ENCODE results near the gene RDH5.

RDH5 gene

DNA sequence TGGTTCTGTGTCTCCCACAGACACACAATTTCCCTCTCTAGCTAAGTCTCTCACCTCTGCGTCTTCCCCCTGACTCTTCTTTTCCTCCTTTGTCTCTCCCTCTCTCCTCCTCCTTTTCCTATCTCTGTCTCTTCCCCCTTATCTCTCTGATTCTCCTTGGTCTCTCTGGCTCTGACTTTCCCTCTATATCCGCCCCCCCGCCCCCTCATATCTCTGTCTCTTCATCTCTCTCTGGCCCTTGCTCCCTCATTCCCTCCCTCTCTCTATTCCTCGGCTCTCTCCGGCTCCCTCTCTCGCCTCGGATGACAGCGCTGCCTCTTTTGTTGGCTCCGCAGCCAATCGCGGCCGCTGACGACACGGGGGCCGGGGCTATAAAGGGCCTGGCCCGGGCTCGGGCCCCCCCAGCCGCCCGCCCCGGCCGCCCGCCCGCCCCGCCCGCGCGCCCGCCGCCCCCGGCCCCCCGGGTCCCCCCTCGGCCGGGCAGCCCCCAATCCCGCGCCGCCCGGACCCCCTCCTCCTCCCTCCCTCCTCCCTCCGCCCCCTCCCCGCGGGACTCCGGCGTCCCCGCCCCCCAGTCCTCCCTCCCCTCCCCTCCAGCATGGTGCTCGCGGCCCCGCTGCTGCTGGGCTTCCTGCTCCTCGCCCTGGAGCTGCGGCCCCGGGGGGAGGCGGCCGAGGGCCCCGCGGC lies 22.7 kb downstream of the RDH5 start, which contains the start of gene GDF11:
GDF11 (plus strand) TSS at position 404 of the 687 bp plus-strand sequence; CDS start at position 599, 195 bp downstream.
- peak within 1 kb of the TSS; percentile 58 for H3K4me3 ChIP-seq (ENCODE audit: low read depth, low read length)
- TF ChIP-seq, protein P1, sequence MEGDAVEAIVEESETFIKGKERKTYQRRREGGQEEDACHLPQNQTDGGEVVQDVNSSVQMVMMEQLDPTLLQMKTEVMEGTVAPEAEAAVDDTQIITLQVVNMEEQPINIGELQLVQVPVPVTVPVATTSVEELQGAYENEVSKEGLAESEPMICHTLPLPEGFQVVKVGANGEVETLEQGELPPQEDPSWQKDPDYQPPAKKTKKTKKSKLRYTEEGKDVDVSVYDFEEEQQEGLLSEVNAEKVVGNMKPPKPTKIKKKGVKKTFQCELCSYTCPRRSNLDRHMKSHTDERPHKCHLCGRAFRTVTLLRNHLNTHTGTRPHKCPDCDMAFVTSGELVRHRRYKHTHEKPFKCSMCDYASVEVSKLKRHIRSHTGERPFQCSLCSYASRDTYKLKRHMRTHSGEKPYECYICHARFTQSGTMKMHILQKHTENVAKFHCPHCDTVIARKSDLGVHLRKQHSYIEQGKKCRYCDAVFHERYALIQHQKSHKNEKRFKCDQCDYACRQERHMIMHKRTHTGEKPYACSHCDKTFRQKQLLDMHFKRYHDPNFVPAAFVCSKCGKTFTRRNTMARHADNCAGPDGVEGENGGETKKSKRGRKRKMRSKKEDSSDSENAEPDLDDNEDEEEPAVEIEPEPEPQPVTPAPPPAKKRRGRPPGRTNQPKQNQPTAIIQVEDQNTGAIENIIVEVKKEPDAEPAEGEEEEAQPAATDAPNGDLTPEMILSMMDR (IDR thresholded peaks at IDR 0.05; ENCODE audit: low read depth, low read length) = no peak

DNA sequence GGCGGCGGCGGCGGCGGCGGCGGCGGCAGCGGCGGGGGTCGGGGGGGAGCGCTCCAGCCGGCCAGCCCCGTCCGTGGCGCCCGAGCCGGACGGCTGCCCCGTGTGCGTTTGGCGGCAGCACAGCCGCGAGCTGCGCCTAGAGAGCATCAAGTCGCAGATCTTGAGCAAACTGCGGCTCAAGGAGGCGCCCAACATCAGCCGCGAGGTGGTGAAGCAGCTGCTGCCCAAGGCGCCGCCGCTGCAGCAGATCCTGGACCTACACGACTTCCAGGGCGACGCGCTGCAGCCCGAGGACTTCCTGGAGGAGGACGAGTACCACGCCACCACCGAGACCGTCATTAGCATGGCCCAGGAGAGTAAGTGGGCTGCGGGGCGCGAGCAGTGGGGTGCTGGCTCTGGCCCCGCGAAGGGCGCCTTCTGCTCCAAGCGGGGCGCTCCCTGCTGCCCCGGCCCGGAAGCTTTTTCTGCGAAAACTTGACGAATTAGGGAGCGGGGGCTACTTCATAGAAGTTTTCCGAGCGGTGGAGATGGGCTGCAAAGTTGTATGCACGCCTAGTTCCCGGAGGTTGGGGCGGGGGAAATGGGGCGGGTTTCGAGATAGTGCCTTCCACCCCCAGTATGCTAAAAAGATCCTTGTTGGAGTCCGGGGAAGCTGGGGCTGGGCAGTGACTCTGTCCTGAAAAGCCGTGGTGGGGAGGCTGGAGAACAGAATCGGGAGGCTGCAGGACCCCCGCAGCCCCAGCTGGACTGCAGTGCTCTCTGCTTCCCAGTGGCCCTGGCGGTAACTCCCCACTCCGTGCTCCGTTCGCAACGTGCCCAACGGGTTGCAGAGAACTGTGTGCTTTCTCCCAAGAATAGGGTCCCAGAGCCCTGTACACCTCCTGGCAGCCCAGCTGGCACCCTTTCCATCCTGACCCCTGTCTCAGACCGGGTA lies 23.5 kb downstream of the RDH5 start:
- H3K4me3 ChIP-seq (ENCODE audit: low read depth, low read length) = peak overlapping the region; percentile 58
- TF ChIP-seq, protein P1 (IDR thresholded peaks at IDR 0.05; ENCODE audit: low read depth, low read length) = no peak

DNA sequence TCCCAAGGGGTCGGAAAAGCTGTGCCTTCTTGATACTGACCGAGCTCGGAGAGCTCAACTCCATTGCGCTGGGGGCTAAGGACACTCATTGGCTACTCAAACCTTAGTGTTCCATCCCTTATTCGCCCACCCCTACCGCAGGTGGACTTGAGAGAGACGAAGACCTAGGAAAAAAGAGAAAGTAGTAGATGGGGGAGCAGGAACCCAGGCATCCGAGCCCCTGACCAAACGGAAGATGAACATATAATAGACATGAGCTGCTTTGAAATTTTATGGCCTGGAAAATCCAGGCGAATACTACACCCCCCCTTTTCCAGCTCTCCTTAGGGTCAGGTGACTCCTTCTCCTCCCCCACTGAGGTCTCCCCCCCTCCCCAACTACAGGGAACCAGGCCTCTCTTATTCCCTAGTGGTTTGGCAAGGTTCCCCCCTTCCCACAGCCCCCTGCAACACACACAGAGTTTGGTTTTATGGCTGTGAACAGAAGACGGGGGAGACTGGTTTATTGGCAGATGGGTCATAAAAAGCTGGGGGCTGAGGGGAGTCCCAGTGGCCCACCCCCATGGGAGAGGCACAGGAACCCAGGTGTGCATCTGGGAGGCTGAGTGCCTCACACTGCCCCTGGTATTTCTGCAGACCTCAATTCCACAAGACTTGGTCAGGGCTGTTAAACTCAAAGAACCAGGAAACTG lies 24.3 kb downstream of the RDH5 start:
- peak overlapping the region; percentile 58 for H3K4me3 ChIP-seq (ENCODE audit: low read depth, low read length)
- TF ChIP-seq, protein P1 (IDR thresholded peaks at IDR 0.05; ENCODE audit: low read depth, low read length) = no peak

DNA sequence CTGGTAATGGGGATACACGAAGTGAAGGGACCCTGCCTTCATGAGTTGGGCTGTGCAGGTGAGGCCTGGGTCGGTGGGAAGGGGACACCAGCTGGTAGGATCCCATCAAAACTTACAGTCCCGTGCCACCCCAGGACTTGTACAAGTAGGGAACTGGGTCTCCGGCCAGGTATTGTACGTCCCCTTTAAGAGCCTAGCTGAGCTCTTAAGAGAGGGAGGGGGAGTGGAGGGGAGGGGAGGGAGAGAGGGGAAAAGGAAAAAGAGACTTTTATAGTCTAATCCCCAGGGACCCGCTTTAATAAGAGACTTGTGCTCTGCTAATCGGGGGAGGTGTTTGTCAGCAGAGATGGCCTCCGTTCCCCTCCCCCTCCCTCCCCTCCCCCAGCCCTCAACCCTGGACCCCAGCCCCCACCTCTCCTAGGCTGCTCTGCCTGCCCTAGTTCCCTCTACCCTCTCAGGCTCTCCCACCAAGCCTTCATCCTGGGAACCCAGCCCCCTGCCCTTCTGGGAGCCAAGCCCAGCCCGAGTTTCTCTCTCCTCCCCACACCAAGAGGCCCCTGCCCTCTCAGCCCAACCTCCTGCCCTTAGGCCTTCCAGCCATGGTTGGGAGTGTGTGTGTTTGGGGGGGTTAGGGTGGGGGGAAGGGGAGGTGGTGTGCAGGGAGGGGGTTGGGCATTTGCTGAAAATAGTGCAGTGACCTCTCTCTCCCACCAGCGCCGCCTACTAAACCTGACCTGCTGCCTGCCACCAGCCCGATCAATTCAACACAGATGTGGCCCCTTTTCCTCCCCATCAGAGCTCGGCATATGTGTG lies 25.4 kb downstream of the RDH5 start:
- H3K4me3 ChIP-seq (ENCODE audit: low read depth, low read length) = no peak overlapping the region
- TF ChIP-seq, protein P1 (IDR thresholded peaks at IDR 0.05; ENCODE audit: low read depth, low read length) = no peak

DNA sequence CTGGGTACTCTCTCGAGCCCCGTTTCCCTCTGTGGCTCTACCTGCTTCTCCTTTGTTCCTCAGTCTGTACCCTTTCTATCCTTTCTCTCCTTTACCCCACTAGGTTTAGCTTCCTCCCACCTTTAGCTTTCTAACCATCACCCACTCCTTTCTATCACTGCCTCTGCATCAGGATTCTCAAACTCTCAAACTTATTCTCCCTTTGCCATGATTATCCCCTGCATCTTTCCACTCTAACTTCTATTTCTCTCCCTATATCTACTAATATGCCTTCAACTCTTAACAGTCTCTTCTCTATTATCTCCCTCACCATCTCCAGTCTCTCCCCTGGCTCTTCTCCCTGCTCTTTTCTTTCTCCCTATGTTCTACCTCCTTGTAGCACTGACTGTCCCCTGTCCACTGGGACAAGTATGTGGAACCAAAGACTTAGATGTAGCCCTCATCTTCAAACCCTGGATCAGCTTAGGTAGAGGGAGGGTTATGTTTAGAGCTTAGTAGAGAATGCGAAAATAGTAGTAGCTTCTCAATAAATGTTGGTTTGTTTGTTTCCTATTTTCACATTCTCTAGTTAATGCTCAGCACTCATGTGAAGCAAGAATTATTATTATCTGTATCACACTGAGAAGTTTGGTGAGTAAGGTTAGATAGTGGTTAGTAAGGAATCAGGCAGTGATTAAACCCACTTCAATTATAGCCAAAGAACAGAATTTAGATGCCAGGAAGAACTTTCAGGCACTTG lies 26.1 kb downstream of the RDH5 start:
- TF ChIP-seq, protein P1 (IDR thresholded peaks at IDR 0.05; ENCODE audit: low read depth, low read length) = no peak
- H3K4me3 ChIP-seq (ENCODE audit: low read depth, low read length) = no peak overlapping the region

DNA sequence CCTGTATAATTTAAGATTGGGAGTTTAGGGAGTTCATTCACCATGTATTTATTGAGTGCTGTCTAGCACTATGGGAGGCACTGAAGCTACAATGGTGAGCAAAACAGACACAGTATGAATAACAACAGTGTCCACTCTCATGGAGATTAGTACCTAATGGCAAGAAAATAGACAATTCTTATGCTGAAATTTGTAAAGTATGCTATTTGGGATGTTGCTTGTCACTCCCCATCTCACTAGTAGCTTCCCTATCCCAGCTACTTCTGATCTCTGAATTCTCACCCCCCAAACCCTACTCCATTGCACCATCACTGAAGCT lies 26.7 kb downstream of the RDH5 start:
- TF ChIP-seq, protein P1 (IDR thresholded peaks at IDR 0.05; ENCODE audit: low read depth, low read length) = no peak
- H3K4me3 ChIP-seq (ENCODE audit: low read depth, low read length) = no peak overlapping the region

Data from WI38 (cell line).